ENCODE measurements around the gene DPM1. TPM values are rescaled to one million over a fixed set of nuclear protein-coding genes. Genes with fewer than 3 reads are reported as not detected.
A peak's percentile ranks its signal among the peaks of the same experiment; 100 is the strongest.
"Not testable (repeated sequence)": the region's sequence is repeated elsewhere in the genome, so short reads cannot be mapped to it uniquely, and the experiment has no call there.

Gene DPM1
- polyA plus RNA-seq, 1 donor, result 59.9 TPM

DNA sequence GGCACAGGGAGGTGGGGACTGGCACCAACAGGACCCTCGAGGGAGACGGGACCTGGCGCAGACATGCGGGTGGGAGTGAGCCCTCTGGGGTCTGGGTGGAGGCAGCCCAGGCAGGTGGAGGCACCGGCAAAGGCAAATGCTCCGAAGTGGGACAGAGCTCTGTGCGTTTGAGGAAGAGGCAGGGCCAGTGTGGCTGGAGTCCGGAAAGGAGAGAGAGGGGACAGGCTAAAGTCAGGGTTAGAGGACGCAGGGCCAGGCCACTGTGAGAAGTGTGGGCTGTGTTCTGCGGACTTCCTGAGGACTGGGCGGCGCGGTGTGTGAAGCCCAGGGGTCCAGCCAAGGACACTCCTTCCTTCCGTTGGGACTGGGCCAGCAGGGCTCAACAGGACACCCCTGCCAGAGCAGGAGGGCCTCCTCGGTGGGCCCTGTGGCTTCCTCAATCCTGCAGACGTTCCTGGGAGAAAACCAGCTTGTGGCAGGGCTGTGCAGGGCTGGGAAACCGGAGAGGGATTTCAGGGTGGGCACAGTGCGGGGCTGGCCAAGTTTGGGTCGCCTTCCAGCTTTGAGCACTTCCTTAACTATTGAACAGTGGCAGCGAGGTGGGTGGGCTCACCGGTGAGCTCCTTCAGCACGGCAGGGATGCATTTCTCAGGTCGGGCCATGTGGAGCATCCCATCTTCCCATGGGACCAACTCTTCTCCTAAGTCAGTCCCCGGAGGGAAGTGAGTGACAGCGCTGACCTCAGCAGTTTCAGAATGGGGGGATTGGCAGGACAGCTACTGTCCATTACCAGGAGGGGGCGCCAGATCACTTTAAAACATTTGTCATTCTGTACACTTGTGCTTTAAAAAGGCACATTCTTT lies 22.8 kb upstream of the DPM1 start:
- peak; percentile 65 for DNase-seq

DNA sequence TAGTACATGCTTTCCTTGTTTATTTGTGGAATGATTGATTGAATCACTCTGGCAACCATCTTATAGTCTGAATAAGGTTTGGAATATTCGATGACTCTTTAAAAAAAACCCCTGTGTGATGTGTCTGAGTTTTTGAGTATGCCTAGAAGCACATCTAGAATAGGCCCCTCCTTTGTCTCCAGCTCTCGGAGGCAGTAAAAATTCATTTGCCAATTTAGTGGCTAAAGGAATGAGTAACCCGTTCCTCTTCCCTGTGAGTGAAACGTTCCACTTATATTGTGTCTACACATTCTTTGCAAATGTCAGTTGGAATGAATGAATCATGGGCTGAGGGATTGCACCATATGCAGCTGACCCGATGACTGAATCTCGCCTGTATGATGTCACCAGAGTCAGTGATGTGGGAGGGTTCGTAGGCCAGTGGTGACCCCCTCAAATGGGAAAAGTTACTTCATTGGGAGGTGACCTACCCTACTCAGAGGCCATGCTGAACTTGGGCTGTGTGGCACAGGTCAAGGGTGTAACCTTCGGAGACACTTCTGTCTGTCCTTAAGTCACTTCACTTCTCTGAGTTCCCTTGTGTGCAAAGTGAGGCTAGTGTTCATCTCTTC lies 21.8 kb upstream of the DPM1 start:
- DNase-seq, result no peak

DNA sequence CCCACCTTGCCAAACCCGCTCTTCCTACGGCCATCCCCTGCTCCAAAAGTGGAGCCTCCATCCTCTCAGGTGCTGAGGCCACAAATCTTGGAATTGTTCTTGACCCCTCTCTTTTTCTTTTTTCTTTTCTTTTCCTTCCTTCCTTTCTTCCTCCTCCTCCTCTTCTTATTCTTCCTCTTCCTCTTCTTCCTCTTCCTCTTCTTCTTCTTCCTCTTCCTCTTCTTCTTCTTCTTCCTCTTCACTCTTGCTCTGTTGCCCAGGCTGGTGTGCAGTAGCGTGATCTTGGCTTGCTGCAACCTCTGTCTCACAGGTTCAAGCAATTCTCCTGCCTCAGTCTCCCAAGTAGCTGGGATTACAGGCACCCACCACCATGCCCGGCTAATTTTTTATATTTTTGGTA lies 20.2 kb upstream of the DPM1 start:
- DNase-seq, result not testable (repeated sequence)

DNA sequence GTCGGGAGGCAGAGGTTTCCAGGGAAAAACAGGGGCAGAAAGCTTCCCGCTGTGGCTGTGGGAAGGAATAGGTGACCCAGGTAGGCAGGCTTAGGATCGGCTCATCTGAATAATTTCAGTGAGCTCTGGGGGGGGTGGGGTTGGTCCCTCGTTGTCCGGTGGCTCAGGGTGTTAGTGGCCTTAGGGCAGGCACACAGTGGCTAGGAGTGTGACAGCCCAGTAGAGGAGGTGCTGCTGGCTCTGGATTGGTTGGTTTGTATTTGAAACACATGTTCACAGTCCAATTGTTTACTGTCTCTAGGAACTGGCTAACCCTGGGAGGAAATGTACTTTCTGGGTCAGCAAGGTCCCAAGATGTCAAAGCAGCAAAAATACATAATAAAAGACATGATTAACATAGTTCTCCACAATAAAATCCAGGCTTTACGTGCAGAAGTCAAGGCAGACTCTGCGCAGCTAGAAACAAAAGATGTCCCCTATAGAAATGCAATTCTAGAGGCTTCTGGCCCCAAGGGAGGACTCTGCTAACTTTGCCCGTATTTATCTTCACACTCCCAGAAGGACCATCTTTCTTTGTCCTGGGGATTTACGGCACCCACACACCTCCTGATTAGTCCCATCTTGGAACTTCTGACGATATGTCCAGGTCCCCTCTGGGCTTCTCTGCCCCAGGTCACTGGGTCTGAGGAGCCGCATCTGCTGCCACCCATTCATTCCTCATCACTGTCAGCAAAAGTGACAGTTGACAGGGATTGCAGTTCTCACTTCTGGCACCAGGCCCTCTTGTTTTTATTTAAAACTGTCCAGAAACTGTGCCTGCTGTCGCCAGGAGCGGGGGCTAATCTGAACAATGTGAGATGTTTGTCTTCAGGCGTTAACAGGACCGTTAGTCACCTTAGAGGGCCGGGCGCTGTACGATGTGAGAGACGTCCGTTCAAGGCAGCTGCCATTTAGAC lies 19.0 kb upstream of the DPM1 start:
- DNase-seq, result no peak

DNA sequence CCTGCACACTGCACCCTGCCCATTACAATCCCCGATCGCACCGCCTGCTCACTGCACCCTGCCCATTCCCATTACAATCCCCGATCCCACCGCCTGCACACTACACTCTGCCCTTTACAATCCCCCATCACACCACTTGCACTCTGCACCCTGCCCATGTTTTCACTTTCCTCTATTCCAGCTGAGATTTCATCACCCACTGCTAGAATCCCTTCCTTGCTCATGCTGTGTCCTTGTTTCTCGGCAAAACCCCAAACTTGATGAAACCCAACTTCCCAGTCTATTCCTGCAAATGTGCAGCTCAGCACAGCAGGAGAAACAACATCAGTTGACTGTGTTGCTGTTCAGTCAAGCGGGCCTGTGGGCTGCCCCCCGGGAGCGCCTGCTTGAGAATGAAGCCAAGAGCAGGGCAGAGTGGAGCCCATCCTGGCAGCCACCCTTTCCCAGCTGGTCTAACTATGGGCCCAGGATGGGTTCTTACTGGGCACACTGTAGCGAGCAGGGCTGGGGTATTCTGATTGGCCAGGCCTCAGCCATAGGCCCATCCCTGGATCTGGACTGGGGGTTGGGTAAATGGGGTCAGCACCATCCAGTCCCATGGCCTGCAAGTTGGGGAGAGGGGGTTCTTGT lies 17.5 kb upstream of the DPM1 start:
- no peak for DNase-seq

DNA sequence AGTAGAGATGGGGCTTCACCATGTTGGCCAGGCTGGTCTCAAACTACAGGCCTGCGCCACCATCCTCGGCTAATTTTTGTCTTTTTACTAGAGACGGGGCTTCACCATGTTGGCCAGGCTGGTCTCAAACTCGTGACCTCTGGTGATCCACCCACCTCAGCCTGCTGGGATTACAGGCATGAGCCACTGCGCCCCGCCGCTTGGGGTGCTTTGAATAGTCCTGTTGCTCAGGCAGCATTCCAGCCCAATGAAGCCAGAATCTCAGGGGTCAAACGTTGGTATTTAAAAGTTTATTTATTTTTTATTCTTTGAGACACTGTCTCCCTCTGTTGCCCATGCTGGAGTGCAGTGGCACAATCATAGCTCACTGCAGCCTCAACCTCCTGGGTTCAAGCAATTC lies 11.6 kb upstream of the DPM1 start:
- DNase-seq, result no peak

DNA sequence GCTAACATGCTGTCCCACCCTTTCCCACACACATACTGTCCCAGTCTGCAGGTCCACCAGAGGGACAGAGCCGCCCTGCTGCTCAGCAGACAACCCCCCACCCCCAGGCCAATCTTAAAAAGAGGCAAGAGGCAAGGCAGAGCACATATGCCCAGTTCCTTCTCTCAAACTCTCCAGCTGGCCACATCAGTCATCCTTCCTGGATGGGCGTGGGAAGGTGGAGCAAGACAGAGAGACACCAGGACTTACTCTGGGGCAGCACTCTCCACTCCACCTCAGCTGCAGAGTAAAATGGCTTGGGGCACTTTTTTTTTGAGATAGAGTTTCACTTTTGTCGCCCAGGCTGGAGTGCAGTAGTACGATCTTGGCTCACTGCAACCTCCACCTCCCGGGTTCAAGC lies 11.1 kb upstream of the DPM1 start:
- no peak for DNase-seq

DNA sequence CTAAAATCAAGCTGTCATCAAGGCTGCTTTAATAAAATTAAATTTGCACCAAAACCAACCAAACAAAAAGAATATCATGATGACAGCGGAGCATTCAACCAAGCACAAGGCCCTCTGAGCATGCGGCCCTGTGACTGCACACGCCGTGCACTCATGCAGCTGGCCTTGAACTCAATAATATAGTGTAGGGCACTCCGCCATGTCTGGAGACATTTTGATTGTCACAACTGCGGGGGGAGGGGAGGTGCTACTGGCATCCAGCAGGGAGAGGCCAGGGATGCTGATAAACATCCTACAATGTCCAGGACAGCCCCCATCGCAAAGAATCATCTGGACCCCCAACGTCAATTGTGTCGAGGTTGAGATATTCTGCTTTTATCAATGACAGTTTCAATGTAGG lies 10.0 kb upstream of the DPM1 start:
- DNase-seq, result no peak

DNA sequence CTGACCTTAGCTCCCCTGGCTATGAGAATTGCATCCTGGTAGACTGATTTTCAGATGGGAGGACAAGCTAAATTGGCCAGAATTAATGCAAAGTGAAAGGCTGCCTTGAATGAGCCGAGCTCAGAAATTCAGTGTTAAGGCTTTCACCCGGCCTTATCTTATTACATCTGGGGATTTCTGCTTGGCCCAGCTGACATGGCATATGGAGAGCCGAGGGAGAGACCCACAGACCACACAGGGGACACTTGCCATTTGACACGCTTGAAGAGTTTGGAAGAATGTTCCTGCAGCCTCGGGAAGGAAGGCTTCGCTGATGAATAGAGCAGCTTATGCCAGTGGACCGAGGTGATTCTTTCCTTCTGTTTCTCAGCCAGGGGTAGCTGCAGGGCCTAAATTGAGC lies 9.3 kb upstream of the DPM1 start:
- DNase-seq, result peak; percentile 54

DNA sequence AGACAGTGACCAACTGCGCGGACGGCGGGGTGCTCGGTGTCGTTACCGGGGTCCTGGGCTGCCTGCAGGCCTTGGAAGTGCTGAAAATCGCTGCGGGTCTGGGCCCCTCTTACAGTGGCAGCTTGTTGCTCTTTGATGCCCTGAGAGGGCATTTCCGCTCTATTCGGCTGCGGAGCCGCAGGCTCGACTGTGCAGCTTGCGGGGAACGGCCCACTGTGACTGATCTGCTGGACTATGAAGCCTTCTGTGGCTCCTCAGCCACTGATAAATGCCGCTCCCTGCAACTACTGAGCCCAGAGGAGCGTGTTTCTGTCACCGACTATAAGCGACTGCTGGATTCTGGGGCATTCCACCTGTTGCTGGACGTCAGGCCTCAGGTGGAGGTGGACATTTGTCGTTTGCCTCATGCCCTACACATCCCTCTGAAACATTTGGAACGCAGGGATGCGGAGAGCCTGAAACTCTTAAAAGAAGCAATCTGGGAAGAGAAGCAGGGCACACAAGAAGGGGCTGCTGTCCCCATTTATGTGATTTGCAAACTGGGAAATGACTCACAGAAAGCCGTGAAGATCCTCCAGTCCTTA lies 1.3 kb upstream of the DPM1 start:
- no peak for DNase-seq

DNA sequence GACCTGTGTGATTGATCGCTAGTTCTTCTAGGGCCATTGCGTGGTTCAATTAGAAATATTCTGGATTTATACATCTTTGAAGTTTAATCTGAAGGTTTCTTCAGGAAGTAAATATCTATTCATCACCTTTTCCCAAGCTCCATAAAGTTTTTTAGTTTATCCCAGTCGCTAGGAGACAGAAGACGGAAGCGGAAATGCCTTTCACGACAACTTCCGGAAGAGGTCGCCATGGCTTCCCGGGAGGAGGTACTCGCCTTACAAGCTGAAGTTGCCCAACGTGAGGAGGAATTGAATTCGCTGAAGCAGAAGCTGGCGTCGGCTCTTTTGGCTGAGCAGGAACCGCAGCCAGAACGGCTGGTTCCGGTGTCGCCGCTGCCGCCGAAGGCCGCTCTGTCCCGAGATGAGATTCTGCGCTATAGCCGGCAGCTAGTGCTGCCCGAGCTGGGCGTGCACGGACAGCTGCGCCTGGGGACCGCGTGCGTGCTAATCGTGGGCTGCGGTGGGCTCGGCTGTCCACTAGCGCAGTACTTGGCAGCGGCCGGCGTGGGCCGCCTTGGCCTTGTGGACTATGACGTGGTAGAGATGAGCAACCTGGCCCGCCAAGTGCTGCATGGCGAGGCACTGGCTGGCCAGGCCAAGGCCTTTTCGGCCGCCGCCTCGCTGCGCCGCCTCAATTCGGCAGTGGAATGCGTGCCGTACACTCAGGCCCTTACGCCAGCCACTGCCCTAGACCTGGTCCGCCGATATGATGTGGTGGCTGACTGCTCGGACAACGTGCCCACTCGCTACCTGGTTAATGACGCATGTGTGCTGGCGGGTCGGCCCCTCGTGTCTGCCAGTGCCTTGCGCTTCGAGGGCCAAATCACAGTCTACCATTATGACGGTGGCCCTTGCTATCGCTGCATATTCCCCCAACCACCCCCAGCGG lies 547 bp upstream of the DPM1 start, which contains the start of gene MOCS3:
Gene MOCS3, plus strand, starts transcription at position 204 of the 928 bp plus-strand sequence. Its CDS starts 25 bp downstream, at position 229.
- peak; percentile 94 for DNase-seq

DNA sequence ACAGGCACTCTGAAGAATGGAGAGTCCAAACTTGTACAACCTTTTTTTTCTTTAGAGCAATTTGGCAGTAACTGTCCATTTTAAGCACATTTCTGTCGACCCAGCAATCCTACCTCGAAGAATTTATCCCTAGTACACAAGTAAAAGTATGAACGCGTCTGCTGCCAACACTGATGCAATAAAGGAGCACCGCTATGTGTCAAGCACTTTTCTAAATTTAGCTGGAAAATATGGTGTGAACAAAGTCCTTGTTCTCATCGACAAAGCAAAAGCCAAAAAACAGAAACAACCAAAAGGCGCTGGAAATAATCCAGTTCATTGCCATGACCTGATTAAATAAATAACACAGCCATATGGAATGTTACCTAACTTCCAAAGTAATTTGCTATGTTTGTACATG lies 1.1 kb downstream of the DPM1 start:
- DNase-seq, result no peak

DNA sequence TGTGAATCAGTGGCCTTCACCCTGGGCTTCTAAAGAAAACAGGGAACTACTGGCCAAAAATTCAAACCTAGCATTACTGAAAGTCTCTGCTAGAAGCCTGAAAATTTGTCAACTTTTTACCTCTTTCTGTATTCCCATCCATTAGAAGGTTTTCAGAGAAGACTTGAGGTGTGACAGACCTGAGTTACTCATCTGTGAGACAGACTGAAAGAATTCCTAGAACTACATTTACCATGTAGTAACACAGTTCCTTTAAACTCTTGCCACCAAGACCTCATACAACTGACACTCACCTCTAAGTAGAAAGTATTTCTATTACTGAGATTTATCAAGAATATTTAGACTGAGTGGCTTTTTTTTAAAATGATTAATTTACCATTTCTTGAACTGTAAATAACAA lies 4.5 kb downstream of the DPM1 start:
- DNase-seq, result no peak

DNA sequence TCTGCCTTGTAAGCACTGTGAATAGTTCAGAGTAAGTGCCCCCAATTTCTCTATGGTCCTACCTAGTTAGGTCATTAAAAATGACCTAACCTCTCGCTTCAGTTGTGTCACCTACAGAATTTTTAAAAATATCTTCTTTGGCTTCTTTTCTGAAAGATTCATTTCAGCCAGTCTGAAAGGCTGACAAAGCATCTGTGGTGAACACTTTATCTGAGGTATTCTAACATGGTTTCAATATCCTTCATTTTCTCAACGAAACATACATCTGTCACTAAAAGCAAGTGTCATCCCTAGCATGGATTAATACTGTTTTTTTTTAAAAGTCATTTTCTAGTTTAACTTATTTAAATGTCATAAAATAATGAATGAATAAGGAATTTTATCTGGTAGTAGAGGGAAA lies 5.1 kb downstream of the DPM1 start:
- DNase-seq, result no peak

DNA sequence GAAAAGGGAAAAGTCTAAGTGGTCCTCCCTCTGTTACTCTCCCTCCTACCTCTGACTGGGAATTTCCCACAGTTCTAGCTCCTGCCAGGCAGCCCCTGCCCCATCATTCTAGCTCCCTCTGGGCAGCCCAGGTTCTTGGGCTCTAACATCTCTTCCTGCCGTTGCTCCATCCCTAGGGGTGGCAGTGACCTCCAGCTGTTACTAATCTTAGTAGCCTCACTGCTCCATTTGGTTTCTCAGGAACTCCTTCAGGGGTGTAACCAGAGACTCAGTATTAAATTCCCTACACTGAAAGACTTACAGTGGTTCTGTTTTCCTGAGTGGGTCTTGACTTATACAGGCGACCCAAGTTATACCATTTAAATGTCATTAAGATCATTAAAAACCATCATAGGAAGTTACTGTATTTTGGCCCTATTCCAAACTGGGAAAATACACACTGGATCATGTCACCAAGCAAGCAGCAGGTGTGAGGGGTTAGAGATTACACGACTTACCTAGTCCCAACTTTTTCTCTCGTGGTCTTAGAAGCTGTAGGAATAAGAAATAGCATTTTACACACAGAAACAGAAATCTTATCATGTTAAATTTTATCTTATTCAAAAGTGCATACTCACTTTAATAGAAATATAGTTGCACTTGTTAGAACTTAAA lies 10.1 kb downstream of the DPM1 start:
- no peak for DNase-seq

DNA sequence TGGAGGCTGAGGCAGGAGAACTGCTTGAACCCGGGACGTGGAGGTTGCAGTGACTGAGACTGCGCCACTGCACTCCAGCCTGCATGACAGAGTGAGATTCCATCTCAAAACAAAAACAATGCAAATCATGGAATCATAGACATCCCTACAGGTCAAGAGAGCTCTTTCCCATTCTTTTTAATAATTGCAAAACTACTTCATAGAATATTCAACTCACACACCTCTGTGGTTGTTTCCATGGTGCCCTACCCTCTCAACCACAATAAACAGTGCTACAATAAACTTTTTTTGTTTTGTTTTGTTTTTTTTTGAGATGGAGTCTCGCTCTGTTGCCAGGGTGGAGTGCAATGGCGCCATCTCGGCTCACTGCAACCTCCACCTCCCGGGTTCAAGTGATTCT lies 15.3 kb downstream of the DPM1 start:
- DNase-seq, result no peak

DNA sequence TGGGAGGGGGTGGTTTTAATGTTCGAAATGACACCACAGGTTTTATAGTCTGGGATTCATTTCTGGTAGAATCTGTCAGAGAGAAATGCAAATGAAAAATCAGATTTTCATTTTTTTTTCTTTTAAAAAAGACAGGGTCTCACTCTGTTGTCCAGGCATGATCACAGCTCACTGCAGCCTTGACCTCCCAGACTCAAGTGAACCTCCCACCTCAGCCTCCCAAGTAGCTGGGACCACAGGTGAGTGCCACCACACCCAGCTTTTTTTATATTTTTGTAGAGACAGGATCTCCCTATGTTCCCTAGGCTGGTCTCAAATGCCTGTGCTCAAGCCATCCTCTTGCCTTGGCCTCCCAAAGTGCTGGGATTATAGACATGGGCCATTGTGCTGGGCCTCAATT lies 24.7 kb downstream of the DPM1 start:
- DNase-seq, result no peak

DNA sequence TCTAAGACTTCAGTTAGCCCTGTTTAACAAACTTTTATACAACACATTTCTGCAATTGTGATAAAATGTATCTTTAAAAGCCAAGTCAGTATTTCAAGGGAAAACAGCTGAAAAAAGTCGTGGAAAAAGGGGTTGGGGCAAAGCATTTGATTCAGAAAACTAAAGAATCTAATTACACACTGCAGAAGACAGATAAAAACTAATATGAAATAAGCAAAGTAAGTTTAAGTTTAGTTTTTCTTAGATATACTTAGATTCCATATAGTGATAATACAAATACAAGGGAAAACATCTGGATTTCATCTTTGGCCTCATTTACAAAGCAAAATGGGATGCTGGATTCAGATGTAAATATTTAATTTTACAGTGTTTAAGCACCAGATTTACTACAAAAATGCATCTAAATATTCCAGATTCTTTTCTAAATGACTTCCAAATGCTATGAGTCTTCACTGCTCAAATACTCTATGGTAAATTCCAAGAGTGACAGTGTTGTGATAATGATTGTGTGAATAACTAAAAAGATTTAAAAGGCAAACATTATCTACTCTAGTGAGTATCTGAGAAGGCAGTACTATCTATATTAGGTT lies 25.5 kb downstream of the DPM1 start:
- no peak for DNase-seq

DNA sequence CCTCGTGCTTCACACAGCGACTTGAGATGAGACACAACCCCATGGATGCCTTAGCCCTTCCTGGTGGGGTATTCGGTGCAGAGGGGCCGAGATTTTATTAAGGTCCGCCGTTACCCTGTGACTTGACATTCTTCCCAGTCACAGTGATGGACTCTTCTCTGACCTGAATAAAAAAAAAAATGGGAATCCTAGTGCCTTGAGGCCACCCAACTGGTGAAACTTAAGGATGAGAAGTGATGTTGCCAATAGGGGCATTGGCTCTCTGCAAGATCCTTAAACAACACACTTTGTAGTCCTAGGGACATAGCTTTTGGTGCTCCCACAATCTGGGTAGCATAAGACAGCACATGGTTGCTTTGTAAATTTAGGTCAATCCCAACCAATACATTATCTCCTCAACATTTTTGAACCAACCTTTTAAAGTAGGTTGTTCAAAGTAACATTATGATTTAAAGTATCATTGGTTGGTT lies 26.3 kb downstream of the DPM1 start:
- no peak for DNase-seq

Measured in left kidney (tissue), 2 donors.